Posterior vena cava (tissue), 2 donors: ENCODE measurements around the gene APOBEC4. TPM values are rescaled to one million over a fixed set of nuclear protein-coding genes. Genes with fewer than 3 reads are reported as not detected.

ENCODE experiments used
- DNase-seq: peaks from one replicate; pipeline ENCODE4 v3.0.0-alpha.2; 2020; ENCODE audit warnings: low spot score
- intact Hi-C, 2 donors: fragments of 100-400 bp; cut with DNase I; formaldehyde crosslinking; loops; one replicate each; pipeline versions ENCODE4 v1.14.1 to v1.14.2; 2022 to 2023
- total RNA-seq, 2 donors: library from RNA; stranded (reverse); fragmentation: NEBNext Ultra II Directional; extraction: Animal tissue kit (Norgen Biotek cat#: 25700); gene quantifications; one replicate each; pipeline ENCODE4 v1.2.1, GENCODE V29; 2021
- donor health status: DM: yes; HTN: yes; CAD: no.
- donor health status: DM: yes; HTN: yes; CAD: no.

The APOBEC4 gene
- total RNA-seq, 2 donors from 2014 or later, result not detected

DNA sequence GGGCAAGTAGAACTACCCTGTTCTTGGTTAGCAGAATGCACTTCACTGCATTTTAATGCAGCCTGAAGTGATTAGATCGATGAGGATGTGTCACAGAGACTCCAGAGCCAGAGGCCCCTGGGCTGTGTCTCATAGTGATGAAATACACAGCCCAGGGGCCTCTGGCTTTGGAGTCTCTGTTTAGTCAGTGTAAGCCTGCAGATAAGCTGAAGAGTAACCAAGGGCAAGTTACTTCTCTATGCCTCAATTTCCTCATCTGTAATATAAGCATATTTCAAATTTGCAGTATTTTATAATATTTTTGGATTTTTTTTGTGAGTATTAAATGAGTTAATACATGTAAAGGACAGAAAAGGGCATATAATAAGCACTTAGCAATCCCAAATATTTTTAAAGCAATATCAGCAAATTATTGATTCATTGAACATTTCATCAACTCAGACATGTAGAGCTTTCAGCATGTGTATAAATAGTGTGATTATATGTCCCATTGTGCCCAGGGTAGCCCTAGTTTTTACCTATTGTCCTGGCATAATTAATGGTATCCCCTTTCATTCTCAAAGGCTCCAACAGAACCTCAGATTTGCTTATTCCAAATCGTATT, 23.6 kb upstream of the APOBEC4 start:
- intact Hi-C loops, result no loop called here
- DNase-seq, result no peak

- no peak for DNase-seq
- intact Hi-C loops, result no loop called here
Measured at GRCh38 chr1:183675883-183676585, 22.9 kb upstream of the APOBEC4 start.

DNA sequence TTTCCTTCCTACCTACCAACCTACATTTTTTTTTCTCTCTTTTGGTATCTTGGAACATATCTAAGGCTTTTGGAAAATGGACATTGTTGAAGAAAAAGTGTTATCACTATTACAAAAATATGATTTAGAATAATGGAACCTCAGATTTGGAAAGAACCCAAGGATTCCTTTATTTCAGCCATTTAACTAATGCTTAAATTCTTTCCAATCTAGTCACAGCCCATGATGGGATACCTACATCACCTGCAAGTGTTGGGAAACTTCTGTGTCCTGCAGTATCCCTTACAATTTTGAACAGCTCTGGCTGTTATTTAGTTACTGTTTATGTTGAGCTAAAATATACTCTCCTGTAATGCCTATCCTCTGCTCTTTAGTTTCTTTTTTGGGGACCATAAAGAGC, 22.3 kb upstream of the APOBEC4 start:
- intact Hi-C loops, result no loop called here
- no peak for DNase-seq

DNA sequence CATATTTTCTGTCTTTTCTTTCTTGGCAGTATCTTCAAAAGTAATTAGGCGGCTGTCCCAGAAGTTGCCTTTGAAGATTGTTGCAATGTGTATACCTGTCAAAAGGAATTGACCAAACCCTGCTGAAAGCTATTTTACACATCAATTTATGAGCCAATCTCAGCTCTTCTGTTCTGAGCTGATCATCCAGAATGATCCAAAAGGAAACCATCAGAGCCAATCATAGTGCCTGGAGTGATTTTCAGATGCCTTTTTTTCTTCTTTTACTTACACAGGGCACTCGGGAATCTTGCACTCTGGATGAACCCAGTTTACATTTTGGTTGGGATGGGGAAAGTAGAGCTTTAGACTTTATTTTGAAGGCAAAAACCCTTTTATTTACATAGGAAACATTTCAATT, 21.8 kb upstream of the APOBEC4 start:
- DNase-seq, result no peak
- intact Hi-C loops, result no loop called here

DNA sequence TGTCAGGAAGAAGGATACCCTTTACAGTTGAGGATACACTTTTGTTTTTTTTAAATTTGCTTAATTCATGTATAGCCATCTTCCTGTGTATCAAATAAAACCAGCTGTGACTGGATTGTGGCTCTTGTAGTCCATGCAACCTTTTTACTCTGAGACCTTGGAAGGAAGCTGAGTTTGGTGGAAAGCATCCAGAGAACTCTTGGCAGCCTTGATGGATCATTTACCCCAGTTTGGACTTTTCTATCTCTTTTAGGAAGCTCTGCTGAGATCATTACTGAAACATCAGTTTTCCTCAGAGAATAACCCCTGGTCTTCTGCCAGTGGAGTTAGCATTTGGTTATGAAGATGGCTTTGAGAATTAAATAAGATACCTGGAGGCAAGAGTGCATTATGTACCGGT, 21.2 kb upstream of the APOBEC4 start:
- no peak for DNase-seq
- intact Hi-C loops, result no loop called here

DNA sequence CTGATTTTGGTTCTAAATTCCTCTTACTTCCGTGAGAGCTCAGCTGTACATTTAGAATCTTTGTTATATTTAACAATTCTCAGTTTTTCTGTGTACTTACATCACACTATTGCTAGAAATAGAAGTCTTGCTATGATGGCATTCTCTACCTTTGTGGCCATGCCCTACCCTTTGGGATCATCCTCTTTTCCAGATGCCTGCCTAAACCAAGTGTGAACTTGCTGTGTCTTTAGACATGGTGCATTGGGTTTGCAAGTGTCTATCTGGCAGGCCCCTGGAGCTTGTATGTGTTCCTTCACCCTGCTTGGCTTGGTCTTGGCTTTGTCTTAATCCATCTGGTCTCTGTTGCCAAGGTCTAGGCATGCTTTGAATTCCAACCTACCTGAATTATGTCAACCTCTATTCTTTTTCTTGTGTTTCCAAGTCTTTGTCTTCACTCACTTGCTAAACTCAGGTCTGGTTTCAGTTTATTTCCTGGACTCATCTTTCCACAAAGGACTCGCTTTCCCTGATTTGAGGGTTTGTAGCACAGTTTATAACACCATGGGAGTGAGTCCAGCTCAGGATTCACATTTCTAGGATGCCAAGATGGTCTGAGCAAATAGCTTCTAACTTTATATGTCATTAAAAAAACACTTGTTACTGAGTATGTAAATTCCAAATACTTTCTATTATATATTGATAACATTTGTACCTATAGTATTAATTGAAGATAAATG, 20.6 kb upstream of the APOBEC4 start:
- intact Hi-C loops, result no loop called here
- DNase-seq, result no peak

GRCh38 chr1:183670169-183670568, 17.1 kb upstream of the APOBEC4 start:
- intact Hi-C loops, result no loop called here
- DNase-seq, result no peak

DNA sequence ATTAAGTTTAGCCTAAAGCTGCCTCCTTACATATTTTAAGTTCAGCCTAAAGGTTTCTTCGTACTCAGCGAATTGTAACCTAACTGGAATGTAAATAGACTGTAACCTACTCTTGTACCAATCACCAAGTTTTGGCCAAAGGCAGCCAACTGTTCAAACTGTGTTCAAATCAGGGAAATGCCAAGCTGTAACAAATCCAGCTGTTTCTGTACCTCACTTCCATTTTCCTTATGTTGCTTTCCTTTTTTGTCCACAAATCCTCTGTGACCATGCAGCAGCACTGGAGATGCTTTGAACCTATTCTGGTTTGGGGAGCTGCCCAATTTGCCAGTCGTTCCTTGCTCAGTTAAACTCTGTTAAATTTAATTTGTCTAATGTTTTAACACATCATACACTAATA, 3.2 kb upstream of the APOBEC4 start:
- intact Hi-C loops, result loop anchor here in 1 of 2 donors (5.0 kb wide), 1 partner anchor 256 kb away; no protein-coding TSS in a partner anchor

DNA sequence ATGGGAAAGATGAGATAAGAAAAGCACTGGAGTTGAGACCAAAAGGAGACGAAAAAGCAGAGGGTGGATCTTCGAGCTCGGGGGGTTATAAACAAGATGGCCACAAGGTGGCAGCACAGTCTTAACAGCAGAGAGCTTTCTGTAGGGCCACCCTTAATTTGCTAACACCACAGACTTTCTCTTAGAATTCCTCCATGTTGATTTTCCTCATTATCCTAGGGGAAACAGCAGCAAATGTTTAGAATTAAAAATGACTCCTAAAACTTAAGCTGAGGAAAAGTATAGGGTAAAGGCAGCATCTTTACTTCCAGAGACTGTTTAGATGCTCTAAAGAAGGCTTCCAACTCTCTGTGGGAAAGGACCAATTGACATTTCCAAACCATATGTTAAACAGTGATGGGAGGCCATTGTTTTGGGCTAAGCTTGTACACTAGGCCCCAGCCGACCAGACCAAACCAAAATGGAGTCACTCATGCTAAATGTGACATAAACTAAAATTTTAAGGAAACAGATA, 2.5 kb upstream of the APOBEC4 start:
- peak; percentile 92 for DNase-seq
- intact Hi-C loops, result loop anchor here in 1 of 2 donors (5.0 kb wide), 1 partner anchor 257 kb away; no protein-coding TSS in a partner anchor

More for the DNA sequence above, 3.2 kb upstream of the APOBEC4 start:
- no peak for DNase-seq

GRCh38 chr1:183654706-183655105, 1.6 kb upstream of the APOBEC4 start:
- DNase-seq, result no peak
- intact Hi-C loops, result loop anchor here (5.0 kb wide), 2 partner anchors 258 to 263 kb away; no protein-coding TSS in a partner anchor

GRCh38 chr1:183653876-183654451, 848 bp upstream of the APOBEC4 start:
- DNase-seq, result no peak
- intact Hi-C loops, result loop anchor here in 1 of 2 donors (5.0 kb wide), 1 partner anchor 263 kb away; no protein-coding TSS in a partner anchor

DNA sequence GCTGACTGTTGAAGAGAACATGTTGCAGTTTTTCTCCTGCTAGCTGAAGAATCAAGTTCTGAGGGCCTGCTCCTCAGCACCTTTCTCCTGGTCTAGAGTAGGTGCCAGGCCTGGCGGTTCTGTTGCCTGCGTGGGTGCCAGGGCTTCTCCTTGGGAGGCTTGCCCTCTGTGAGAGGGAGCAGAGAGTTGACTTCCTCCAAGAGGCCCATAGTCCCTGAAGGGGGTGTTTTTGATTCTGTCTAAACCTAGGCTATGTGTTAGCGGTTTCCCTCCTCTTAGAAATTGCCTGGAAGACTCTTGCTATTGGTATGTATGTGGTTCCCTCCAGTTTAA, 312 bp upstream of the APOBEC4 start:
- DNase-seq, result no peak
- intact Hi-C loops, result loop anchor here in 1 of 2 donors (5.0 kb wide), 1 partner anchor 264 kb away; no protein-coding TSS in a partner anchor

DNA sequence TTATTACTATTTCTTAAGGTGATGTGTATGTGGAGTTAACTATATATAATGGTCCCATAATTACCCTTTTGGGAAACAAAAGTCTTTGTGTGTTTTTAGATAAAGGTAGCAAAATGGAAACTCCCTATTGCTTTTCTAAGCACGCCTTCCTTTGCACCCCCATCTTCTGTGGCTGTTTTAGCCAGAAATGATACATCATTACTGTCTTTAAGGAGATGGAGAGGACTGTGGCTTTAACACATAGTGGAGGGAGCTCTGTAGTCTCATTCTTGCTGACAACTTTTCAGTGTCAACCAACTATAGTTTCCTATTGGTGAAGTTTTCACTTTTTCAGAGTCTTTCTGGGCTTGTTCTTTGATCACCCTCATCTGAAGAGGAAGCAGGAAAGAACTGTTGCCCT, 1.0 kb downstream of the APOBEC4 start:
- intact Hi-C loops, result loop anchor here in 1 of 2 donors (5.0 kb wide), 1 partner anchor 265 kb away; no protein-coding TSS in a partner anchor
- DNase-seq, result no peak

DNA sequence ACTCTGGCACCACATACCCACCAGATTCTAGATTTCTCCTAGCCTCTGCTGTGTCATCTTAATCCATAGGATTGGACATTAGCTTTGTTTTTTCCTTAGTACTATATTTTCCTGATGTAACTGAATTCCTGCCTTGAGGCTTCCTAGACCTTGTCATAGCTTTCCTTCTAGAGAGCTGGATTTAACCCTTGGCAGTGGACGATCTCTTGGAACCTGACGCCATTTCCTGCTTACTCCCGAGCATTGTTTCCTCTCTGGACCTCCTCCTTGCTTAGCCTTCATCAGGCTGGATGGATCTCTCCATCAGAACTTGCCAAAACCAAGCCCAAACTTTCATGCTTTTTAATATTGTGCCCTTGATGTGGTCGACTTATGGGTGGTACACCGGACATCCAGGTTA, 1.5 kb downstream of the APOBEC4 start:
- intact Hi-C loops, result loop anchor here in 1 of 2 donors (5.0 kb wide), 1 partner anchor 266 kb away; no protein-coding TSS in a partner anchor
- DNase-seq, result no peak

DNA sequence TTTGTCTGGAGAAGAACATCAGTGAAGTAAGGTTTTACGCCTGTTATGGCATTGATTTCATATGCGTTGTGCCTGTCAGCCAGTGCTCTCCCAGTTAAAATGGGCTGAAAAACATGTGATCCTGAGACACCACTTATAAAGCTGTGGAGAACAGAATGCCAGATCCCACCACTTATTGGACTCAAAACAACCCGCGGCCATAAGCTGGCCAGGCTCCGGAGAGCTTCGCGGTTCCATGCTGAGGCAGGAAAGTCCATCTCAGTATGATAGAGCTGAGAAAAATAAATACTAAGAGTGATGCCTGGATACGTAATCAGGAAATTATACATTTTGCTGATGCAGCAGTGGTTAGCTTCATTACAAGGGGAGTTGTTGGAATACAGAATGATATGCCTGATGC, 5.1 kb downstream of the APOBEC4 start:
- intact Hi-C loops, result no loop called here
- no peak for DNase-seq

GRCh38 chr1:183646776-183647175, 6.3 kb downstream of the APOBEC4 start:
- intact Hi-C loops, result no loop called here
- DNase-seq, result no peak

GRCh38 chr1:183645531-183645930, 7.6 kb downstream of the APOBEC4 start:
- intact Hi-C loops, result no loop called here
- DNase-seq, result no peak

DNA sequence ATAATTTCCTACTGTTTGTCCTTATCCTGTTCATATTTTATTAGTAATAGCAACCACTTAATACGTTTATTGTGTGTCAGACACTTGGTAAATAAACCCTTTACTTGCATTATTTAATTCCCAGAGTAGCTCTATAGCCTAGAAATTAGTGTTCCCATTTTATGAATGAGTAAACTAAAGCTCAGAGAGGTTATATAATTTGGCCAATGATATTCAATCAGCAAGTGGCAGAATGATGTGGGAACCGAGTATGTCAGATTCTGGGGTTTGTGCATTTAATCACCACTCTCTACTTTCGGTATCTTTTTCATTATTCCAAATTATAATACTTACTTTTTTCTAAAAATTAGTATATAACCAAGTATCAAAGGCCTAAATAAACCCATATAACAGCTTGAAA, 10.9 kb downstream of the APOBEC4 start:
- DNase-seq, result no peak
- intact Hi-C loops, result no loop called here

- no peak for DNase-seq
- intact Hi-C loops, result no loop called here
Measured at GRCh38 chr1:183640193-183640592, 12.9 kb downstream of the APOBEC4 start.
